CD4-positive, alpha-beta T cell treated with Interleukin-6 at 100 ng/mL for 8 hours (primary cell): ENCODE data around the gene CANT1.
"Not testable (repeated sequence)": the region's sequence is repeated elsewhere in the genome, so short reads cannot be mapped to it uniquely, and the experiment has no call there.

ENCODE experiments used
- DNase-seq: peaks from one replicate; pipeline ENCODE4 v3.0.0-alpha.2; 2020; ENCODE audit warnings: mixed read lengths, low spot score

Gene CANT1

DNA sequence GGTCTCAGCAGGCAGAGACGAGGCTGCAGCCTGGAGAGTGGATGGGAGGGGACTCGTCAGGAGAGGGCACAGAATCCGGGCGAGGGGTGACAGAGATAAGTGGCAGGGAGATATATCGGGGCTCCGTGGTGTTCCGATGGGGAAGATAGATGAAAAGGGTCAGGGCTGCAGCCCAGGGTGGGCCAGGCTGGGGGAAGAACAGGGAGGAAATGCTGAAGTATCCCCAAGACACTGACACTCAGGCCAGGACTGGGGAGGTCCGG lies 32.0 kb downstream of the CANT1 start:
- no peak for DNase-seq

DNA sequence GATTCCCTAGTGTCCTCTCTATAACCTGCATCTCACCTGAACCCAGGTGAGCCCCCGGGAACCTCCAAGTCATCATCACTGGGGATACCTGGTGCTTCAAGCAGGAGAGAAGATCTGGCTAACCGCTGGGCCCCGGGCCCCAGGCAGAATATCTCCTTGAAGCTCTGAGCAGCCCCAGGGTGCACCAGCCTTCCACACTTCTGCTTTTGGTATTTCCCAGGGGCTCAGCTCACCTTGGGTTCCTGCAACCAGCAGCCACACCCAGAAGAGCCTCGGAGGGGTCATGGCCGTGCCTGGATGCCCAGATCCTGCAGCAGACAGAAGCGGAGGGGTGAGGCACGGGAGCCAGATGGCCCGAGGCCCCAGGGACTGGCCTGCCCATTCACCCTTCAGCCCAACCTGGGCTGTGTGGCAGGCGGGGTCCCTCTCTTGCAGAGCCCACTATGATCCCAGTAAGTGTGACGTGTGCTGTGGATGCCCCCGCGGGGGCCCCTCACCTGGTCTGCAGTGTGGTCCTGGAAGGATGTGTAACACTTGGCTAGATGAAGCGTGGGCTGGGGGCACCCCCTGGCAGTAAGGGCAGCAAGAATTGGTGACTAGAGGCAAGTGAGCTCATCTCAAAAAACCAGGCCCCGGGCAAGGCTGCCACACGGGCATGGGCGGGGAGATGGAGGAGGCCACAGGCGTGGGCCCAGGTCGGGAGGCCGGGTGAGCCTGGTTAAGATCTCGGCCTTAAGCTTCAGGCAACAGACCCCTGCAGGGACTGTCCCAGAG lies 32.5 kb downstream of the CANT1 start:
- no peak for DNase-seq

DNA sequence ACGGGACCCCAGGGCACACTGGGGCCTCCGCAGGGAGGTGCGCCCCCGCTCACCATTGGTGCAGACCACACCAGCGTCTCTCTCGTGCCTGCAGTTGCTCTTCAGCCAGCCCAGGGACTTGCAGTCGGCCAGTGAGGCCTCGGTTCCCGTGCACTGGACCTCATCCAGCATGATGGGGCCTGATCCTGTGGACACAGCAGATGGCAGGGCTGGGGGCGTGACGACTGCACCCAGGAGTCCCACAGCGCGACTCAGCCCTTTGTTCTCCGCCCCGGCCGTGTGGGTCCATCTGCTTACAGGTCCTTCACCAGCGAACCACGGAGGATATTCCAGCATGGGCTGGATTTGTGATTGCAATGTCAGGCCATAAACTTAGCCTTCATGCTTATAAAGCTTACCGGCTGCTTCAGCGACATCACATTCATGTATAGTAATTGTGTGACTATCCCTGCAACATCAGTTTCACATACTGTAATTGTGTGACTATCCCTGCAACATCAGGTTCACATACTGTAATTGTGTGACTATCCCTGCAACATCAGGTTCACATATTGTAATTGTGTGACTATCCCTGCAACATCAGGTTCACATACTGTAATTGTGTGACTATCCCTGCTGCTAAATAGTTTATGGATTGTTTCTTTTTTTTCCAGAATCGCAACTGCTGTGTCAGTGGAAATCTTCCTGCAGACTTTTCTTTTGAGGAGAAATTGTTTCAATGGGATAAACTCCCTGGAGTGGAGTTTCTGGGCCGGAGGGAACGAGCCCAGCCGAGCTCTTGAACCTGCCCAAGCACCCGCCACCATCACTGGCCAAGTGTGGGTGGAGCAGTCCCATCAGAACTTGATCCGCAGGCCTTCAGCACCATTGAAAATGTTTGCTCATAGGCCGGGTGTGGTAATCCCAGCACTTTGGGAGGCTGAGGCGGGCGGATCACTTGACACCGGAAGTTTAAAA lies 34.7 kb downstream of the CANT1 start:
- no peak for DNase-seq

DNA sequence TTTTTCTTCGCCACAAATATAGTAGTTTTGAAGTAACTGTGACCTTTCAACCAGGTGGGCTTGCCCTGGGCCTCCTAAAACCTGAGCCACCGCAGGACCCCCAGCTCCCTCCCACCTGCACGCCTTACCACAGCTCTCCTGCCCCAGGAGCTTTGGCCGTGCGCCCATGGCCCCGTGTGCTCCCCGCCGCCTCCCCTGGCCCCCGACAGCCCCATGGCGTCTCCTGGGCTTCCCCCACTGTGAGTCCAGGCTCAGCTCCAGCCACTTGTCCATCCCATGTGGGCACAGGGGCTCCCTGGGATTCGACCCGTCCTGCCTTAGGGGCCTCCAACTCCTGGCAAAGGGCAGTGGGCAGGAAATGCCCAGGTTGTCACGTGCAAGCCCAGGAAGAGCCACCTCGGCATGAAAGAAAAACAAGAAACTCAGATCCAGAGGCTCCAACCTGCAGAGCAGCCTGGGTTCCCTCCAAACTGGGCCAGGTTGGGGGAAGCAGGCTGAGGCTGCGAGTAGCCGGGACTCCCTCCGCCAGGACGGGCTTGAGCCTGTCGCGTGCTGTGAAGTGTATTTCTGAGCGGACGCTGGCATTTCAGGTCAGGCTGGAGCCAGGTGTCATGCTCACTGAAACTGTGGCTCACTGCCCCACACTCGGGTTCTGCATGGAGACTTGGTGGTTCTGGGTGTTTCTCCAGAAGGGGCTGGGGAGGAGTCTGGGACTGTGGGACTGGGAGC lies 35.6 kb downstream of the CANT1 start:
- no peak for DNase-seq

DNA sequence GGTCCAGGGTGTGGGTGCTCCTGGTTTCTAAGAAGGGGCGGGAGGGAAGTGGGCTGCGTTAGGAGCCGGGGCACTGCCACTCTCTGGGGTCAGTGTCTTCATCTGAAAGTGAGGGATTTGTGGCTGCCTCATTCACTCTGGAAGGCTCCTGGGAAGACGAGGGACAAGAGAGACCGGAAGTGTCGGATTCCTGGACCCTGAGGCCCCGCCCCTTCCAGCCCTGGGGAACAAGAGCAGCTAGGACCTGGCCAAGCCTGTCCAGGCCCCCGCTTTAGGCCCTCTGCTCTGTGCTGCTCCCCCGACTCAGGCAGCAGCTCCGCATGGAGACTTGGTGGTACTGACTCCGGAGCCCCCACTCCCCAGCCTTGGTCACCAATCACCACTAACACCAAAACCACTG lies 36.4 kb downstream of the CANT1 start:
- DNase-seq, result no peak

DNA sequence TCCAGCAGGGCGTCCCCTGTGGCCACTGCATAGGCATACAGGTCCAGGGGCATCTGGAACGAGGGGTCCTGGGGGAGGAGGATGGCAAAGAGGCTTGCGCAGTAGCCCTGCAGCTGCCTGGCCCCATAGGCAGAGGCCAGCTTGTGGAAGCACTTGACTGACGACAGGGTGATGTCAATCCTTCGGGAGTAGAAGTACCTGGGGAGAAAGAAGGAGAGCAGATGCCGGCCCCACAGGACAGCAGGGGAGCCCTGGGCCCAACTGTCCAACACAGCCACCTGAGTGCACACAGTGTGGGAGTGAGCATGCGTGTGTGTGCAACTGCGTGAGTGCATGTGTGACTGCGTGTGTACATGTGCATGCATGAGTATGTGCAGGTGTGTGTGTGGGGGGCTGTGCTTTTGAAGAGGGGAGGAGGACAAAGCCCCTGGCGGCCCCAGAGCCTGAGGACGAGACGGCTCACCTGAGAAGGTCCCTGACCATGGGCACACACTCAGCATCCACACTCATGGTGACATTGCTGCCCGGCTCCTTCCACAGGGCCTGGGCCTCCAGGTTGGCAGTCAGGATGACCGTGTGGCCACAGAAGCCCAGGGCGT lies 37.0 kb downstream of the CANT1 start:
- no peak for DNase-seq

DNA sequence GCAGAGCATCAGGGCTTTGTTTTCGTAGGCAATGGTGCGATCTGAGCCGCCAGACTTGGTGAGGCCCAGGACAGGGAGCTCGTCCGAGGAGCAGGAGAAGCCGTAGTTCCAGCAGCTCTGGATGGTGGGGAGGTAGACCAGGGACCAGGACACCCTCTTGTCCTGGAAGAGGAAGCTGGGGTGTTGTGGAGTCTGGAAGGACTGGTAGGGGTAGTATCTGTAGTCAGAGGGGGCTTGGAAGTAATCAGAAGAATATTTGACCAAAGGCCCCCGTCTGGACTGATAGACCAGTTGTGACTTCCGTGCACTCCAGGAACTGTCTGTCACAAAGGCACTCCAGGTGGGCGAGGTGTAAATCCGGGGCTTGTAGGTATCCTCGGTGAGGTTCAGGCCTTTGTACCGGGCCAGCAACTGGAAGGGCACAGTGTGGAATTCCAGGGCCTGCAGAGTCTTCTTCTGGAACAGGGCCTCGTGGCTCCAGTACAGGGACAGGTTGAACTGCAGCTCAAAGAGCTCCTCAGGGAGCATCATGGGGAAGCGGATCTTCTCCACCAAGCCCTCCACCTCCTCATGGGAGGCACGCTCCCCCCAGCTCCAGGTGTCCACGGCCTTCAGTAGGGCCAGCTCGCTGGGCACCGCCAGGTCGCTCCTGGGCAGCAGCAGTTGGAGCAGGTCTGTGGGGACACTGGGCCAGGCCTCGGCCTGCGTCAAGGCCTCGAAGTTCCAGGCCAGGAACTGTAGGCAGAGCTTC lies 37.6 kb downstream of the CANT1 start:
- DNase-seq, result no peak

DNA sequence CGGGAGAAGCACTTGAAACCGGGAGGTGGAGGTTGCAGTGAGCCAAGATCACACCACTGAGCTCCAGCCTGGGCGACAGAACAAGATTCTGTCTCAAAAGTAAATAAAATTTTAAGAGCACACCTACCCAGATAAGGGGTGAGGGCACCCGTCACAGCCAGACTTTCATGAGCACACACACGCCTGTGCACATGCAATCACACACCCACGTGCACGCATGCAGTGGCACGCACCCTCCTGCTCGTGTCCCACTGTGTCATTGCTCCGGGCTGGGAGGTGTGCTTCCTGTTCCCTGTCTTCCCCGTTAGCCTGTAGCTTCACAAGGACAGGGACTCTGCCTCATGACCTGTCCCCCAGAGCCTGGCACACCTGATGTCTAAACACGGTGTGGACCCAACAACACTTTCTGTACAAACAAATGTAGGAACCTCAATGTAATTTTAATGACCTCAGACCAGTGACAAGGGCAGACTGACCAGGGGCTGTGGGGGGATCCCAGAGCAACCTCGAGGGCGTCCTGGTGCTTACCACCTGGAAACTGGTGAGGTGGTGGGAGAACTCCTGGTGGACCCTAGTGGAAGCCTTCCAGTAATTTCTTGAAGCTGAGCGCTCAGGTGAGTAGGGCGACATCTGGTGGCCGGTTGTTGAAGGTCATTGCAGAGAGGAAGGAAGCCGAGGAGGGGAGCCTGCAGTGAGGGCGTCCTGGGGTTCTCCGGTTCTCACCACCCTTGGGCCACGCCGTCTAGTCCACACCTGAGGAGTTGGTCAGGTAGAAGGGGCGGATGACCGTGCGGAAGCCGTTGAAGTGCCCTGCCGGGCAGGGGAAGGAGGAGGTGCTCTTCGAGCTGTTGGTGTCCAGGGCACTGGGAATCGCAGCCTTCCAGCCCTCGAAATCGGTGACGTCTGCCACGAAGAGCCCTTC lies 38.5 kb downstream of the CANT1 start:
- peak; percentile 70 for DNase-seq

DNA sequence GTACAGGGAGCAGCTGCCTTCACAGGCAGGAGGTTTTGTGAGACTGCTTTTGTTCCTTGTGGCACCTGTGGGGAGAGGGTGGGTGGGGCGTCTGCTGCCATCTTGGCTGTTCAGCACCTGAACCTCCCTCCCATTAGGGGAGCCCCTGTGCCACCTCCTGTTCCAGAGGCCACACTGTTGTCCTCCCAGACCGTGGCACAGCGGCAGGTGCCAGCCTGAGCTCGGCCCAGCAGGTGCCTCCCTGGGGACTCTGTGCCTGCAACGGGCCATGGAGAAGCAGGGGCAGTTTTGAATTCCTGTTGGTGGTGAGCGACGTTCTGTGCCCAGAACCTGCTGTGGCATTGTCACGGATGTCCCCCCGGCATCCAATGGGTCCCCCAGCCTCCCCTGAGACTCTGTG lies 39.7 kb downstream of the CANT1 start:
- no peak for DNase-seq

DNA sequence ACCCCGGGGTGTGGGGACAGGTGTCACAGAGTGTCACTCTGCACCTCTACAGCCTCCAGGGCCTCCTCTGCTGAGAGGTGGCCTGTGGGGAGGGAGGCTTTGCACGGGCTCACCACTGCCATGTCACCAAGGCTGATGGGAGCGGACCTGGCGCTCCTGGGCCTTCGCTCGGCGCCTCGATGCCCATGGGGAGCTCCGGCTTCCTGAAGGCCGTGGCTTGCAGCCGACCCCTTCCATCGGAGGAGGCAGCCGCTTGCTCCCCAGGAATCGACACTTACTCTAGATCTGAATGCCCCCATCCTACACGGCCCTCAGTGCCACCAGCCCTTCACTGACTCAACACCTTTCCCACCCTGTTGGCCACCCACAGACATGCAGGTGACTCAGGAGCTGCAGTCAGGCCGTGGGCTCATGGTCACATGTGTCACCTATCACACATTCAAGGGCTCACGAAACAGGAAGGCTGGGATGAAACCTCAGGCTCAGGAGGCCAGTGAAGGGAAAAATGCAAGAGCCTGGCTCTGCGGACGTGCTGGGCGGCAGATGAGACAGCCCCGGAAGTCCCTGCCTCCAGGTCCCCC lies 41.7 kb downstream of the CANT1 start:
- no peak for DNase-seq

DNA sequence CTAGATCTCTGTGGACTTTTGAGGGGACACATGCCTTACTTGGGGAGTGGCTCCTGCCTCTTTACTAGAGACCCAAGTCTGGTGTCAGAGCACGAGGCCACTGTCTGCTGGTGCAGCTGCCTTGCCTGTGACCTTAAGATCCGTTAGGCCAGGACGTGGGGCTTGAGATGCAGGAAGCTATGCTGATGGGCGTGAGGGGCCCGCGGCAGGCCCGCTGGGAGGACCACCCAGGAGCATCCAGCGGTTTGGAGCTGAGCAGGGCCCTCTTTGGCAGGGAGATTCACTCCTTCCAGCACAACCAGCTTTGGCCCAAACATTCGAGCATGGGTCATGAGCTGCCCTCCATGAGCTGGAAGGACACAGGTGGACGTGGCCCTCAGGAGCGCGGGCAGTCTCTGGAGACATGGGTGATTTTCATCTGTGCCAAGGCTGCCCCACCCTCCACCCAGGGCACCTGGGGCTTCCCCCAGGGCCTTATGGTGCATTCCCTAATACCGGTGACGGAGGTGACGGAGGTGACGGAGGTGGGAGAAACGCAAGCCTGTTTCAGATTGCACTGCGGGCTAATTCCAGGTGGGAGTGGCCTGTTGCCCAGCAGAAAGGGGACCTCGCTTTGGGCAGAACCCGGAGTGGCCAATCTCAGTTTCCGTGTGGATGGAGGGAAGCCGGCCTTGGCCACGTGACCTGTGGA lies 42.5 kb downstream of the CANT1 start:
- DNase-seq, result no peak

DNA sequence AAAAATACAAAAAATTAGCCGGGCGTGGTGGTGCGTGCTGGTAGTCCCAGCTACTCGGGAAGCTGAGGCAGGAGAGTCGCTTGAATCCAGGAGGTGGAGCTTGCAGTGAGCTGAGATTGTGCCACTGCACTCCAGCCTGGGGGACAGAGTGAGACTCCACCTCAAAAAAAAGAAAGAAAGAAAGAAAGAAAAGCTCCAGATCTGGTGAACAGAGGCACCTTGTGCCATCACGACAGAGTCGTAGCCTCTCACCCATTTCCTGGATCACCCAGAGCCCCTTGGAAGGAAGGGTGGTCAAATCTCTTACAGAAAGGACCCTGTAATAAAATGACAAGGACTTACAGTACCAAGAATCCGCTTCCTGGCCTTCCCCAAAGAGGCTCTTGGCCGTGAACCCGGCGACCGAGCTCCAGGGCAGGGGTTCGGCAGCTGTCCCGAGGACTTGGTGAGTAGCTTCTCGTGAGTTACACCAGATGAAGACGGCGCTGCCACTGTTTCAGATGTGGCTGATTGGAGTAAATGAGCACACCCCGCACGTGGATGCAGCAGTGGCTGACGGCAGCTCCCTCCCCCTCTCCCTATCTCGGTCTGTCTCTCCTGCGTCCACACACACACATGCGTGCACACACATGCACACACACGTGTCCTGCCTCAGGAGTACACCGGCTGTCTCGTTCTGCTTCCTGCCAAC lies 43.3 kb downstream of the CANT1 start:
- DNase-seq, result no peak

DNA sequence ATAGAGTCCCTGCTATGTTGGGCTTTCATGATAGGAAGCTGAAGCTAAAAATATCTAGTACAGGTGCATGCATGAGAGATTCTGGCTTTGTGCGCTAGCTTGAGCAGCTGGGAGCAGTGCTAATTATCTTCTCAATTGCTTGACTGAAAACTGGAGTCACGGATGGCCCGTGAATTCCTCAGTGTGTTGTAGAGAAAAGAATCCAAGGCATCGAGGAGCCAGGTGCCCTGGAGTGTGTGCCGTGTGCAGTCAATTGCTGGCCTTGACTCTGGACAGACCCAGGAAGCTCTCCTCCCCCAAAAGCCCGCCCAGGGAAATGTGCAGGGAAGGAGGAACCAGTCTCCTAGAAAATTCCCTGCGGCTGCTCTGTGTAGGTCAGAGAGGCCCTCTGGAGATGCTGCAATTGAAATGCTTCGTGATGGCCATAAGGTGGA lies 44.1 kb downstream of the CANT1 start:
- DNase-seq, result no peak

DNA sequence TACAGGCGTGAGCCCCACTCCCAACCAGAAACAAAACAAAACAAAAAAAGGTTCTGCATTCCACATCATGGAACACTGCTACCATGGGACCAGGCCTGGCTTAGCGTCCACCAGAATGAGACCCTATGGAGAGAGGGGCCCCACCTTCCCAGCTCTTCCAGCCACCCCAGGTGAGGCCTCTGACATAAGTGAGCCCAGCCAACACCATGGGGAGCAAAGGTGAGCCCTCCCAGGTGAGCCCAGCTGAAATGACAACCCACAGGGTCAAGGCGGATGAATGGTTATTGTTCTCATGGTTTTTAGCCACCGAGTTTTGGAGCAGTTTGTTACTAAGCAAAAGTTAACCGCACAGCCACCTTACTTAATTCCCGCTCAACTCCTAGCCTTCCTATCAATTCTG lies 46.2 kb downstream of the CANT1 start:
- no peak for DNase-seq

DNA sequence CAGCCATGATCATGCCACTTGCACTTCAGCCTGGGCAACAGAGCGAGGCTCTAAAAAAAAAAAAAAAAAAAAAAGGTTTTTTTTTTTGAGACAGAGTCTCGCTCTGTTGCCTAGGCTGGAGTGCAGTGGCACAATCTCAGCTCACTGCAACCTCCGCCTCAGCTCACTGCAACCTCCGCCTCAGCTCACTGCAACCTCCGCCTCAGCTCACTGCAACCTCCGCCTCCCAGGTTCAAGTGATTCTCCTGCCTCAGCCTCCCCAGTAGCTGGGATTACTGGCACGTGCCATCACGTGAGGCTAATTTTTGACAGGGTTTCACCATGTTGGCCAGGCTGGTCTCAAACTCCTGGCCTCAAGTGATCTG lies 46.6 kb downstream of the CANT1 start:
- DNase-seq, result not testable (repeated sequence)

DNA sequence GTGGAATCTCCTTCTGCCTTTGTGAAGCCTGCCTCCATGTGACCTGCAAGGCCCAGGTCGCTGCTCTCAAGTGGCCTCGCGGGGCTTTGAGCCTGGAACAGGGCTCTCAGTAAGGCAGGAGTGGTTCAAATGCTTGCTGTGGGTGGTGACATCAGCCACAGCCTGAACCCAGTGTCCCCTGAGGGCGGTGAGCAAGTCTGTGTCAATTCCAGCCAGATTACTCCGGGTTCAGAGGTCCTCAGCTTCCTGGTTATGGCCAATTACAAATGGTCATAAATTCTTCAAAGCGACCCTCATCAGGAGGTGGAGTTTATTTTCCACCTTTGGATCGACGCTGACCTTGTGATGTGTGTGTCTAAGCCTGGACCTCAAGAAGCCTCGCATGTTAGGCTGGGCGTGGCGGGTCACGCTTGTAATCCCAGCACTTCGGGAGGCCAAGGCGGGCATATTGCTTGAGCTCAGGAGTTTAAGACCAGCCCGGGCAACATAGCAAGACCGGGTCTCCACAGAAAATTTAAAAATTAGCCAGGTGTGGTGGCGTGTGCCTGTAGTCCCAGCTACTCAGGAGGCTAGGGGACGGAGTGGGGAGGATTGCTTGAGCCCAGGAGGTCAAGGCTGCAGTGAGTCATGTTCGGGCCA lies 47.1 kb downstream of the CANT1 start:
- no peak for DNase-seq

DNA sequence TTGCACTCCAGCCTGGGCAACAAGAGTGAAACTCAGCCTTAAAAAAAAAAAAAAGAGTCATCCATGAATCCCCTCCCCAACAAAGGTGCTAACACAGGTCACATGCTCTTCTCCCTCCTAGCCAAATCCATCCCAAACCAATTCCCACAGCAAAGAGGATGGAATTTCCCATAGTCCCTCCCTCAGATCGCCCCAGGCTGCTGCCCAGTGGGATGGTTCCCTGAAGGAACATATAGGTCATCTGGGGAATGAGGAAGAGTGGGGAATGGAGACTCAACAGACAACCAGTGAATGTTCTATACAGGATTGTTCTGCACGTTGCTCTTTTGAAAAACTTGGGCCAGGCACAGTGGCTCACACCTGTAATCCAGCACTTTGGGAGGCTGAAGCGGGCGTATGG lies 48.0 kb downstream of the CANT1 start:
- DNase-seq, result no peak

DNA sequence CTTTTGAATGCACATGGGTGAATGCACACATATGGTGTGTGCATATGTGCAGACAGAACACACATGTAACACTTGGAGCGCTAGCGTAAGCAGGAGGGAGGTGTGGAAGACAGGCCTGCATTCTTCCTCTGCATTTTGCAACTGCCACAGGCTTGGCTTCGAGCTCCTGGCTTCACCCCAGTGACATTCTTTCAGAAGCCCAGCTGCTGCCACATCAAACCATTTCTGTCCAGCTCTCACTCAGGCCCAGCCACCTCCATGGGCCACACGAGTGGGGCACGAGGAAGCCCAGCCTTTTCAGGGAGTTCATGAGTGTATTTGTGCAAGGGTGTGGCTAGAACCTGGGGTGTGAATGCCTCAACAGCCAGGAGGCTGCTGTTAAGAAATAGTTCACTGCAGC lies 48.6 kb downstream of the CANT1 start:
- DNase-seq, result no peak

DNA sequence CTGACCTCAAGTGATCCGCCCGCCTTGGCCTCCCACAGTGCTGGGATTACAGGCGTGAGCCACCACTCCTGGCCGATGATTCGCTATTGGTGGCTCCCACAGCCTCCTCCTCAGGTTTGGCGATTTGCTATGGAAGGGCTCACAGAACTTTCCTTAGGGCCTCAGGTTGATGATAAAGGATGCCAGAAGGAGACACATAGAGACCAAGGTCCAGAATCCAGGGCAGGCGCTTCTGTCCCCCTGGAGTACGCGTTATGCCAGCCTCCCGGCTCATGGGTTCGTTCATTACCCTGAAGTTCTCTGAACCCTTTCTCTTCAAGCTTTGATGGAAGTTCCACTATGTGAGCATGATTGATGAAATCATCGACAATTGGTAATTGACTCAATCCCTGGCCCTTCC lies 49.8 kb downstream of the CANT1 start:
- DNase-seq, result no peak
